ENCODE data around the gene NEGR1. TPM values are rescaled to one million over a fixed set of nuclear protein-coding genes. Genes with fewer than 3 reads are reported as not detected.

NEGR1 gene
- total and polyA plus RNA-seq, 7 donors, result 1.3 to 10.2 (median 2.2) TPM

GRCh38 chr1:72186733-72187307, 95.5 kb downstream of the NEGR1 start:
- Histone ChIP-seq H3K4me1 (no peaks in the 10 kb centered on the region), H3K27me3 (ENCODE audit: insufficient read depth in 3 of 3, low read length in 2 of 3) (no peaks in the 10 kb centered on the region), H3K4me3 (no peak overlapping the region), H3K36me3 (ENCODE audit: insufficient read depth in 1 of 2, low read depth in 1 of 2) (no peaks in the 10 kb centered on the region), H3K9me3 (no peaks in the 10 kb centered on the region), H3K27ac (no peak overlapping the region)
- WGBS, 3 donors, result 88 to 93% (median 88%) methylated on average over 1 of the region's 1 CpG
- intact Hi-C loops (cut with DNase I), result loop anchor here in 1 of 2 donors (10.0 kb wide), 1 partner anchor 98 kb away; the partner anchor contains the start of gene NEGR1
- no peak for DNase-seq
- no peak for ATAC-seq
- TF ChIP-seq CTCF (IDR thresholded peaks at IDR 0.05), result peak; percentile 35

GRCh38 chr1:72184099-72184701, 98.1 kb downstream of the NEGR1 start:
- 72 to 80% (median 74%) methylated on average over 3 of the region's 3 CpGs for WGBS, 3 donors
- Histone ChIP-seq H3K27ac (no peak overlapping the region), H3K4me3 (no peak overlapping the region), H3K36me3 (ENCODE audit: insufficient read depth in 1 of 2, low read depth in 1 of 2) (no peaks in the 10 kb centered on the region), H3K4me1 (no peaks in the 10 kb centered on the region), H3K27me3 (ENCODE audit: insufficient read depth in 3 of 3, low read length in 2 of 3) (no peaks in the 10 kb centered on the region), H3K9me3 (no peaks in the 10 kb centered on the region)
- intact Hi-C loops (cut with DNase I), result loop anchor here in 1 of 2 donors (10.0 kb wide), 1 partner anchor 101 kb away; the partner anchor contains the start of gene NEGR1
- DNase-seq (no peak), ATAC-seq (no peak)
- no peak for TF ChIP-seq CTCF (IDR thresholded peaks at IDR 0.05)

GRCh38 chr1:72182859-72183258, 99.5 kb downstream of the NEGR1 start:
- no peak overlapping the region for H3K27ac ChIP-seq
- intact Hi-C loops (cut with DNase I), result loop anchor here in 1 of 2 donors (10.0 kb wide), 1 partner anchor 102 kb away; the partner anchor contains the start of gene NEGR1

GRCh38 chr1:72178266-72178665, 104.1 kb downstream of the NEGR1 start:
- Histone ChIP-seq H3K27me3 (ENCODE audit: insufficient read depth in 3 of 3, low read length in 2 of 3) (no peaks in the 10 kb centered on the region), H3K36me3 (ENCODE audit: insufficient read depth in 1 of 2, low read depth in 1 of 2) (no peaks in the 10 kb centered on the region), H3K9me3 (no peaks in the 10 kb centered on the region), H3K4me3 (no peak overlapping the region), H3K4me1 (no peaks in the 10 kb centered on the region), H3K27ac (no peak overlapping the region)
- no peak for DNase-seq
- TF ChIP-seq CTCF (IDR thresholded peaks at IDR 0.05), result no peak
- intact Hi-C loops (cut with DNase I), result no loop called here
- WGBS, 3 donors, result 80 to 90% (median 86%) methylated on average over 2 of the region's 2 CpGs
- peak in 2 of 4 donors; percentile 50 to 76 for ATAC-seq

More at GRCh38 chr1:72182859-72183258, 99.5 kb downstream of the NEGR1 start:
- DNase-seq (no peak), ATAC-seq (no peak)
- Histone ChIP-seq H3K9me3 (no peaks in the 10 kb centered on the region), H3K27me3 (ENCODE audit: insufficient read depth in 3 of 3, low read length in 2 of 3) (no peaks in the 10 kb centered on the region), H3K36me3 (ENCODE audit: insufficient read depth in 1 of 2, low read depth in 1 of 2) (no peaks in the 10 kb centered on the region), H3K4me1 (no peaks in the 10 kb centered on the region), H3K4me3 (no peak overlapping the region)
- TF ChIP-seq CTCF (IDR thresholded peaks at IDR 0.05), result no peak

All from psoas muscle (tissue), 8 donors.